OCI-LY7 (cell line): ENCODE measurements around the gene AGO1.

ENCODE experiments used
- CTCF ChIP-seq: fragments of 200-600 bp; sonication (generic); conservative IDR thresholded peaks from 2 replicates; pipeline ENCODE4 v1.5.1; 2014; ENCODE audit warnings: mild to moderate bottlenecking, antibody characterized with exemption, low read length, moderate library complexity, mixed read lengths
- EZH2phosphoT487 ChIP-seq: fragments of 200-600 bp; sonication (generic); IDR thresholded peaks from 2 replicates; pipeline ENCODE4 v1.6.1; 2018; ENCODE audit warnings: low read depth, borderline replicate concordance, mild to moderate bottlenecking, mixed run types, antibody characterized with exemption, low read length, moderate library complexity, mixed read lengths

DNA sequence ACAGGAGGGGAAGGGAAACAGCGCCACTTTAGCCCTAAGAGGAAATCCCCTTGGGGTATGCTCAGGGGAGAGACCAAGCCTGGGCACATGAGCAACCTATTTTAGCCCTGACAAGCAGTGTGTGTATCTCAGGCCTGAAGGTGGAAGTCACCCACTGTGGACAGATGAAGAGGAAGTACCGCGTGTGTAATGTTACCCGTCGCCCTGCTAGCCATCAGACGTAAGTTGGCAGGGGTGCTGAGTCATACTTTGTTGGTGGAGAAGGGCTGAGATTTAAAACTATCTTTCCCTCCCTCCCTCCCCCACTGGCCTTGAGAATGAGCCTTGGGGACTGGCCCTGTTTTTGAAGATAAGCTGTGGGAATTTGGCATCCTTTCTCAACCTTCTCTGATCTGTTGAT lies 11.2 kb downstream of the AGO1 start:
- TF ChIP-seq CTCF (no peak), EZH2phosphoT487 (no peak)
